ENCODE measurements around the gene RABAC1. TPM values are rescaled to one million over a fixed set of nuclear protein-coding genes. Genes with fewer than 3 reads are reported as not detected.

Gene RABAC1
- total RNA-seq, 1 experiment from 2014 or later: 94.0 TPM

GRCh38 chr19:41917676-41918075 lies 41.4 kb downstream of the RABAC1 start:
- Mint-ChIP-seq H3K4me1 (peaks cover 0 to 14% of the 10 kb centered on the region in 2 experiments; a peak in 2 of 4 replicates), H3K27me3 (ENCODE audit: low read depth) (peaks cover 8% of the 10 kb centered on the region), H3K36me3 (ENCODE audit: insufficient read depth in 1 of 3, low read depth in 3 of 3) (no peaks in the 10 kb centered on the region), H3K4me3 (no peak overlapping the region), H3K9me3 (no peaks in the 10 kb centered on the region), H3K27ac (no peak overlapping the region)
- Histone ChIP-seq H2BK120ac (ENCODE audit: low read depth, low read length, poor library complexity, severe bottlenecking) (no peak overlapping the region), H2BK12ac (ENCODE audit: insufficient read length, low read depth, low read length) (no peak overlapping the region), H3K9ac (ENCODE audit: extremely low read depth, insufficient read length, low read length) (no peak overlapping the region), H3K4me1 (ENCODE audit: insufficient read depth, low read length) (no peaks in the 10 kb centered on the region; the same call in 1 of the 2 replicates), H4K20me1 (ENCODE audit: control insufficient read depth, insufficient read depth, insufficient read length) (peaks cover 5% of the 10 kb centered on the region), H3K23ac (ENCODE audit: insufficient read length, low read depth, low read length) (no peak overlapping the region), H3K56ac (ENCODE audit: insufficient read length, low read depth, low read length) (no peak overlapping the region), H2AK5ac (ENCODE audit: insufficient read length, low read length) (no peak overlapping the region), H4K8ac (replicated peaks; ENCODE audit: insufficient read length, low read depth, low read length) (no peak overlapping the region), H3K4me2 (ENCODE audit: insufficient read depth, insufficient read length, low read length) (no peak overlapping the region), H3K18ac (ENCODE audit: insufficient read length, low read depth, low read length) (no peak overlapping the region), H3K79me2 (ENCODE audit: insufficient read depth, low read length) (no peaks in the 10 kb centered on the region), H4K91ac (ENCODE audit: insufficient read length, low read depth, low read length) (no peak overlapping the region), H2BK5ac (ENCODE audit: insufficient read length, low read length) (no peak overlapping the region), H2BK15ac (ENCODE audit: low read depth, low read length) (no peak overlapping the region), H3K23me2 (ENCODE audit: insufficient read length, low read depth, low read length, poor library complexity, severe bottlenecking) (peaks cover 5% of the 10 kb centered on the region), H3K9me3 (ENCODE audit: control insufficient read depth, low read depth, low read length) (no peaks in the 10 kb centered on the region), H2AFZ (ENCODE audit: low read length) (no peak overlapping the region), H3K4ac (ENCODE audit: low read depth, low read length) (no peak overlapping the region), H3T11ph (ENCODE audit: low read length) (no peak overlapping the region), H4K5ac (ENCODE audit: insufficient read length, low read depth, low read length) (no peak overlapping the region), H3K79me1 (ENCODE audit: insufficient read depth, low read depth, low read length, poor library complexity, severe bottlenecking) (no peaks in the 10 kb centered on the region), H3K27me3 (ENCODE audit: insufficient read depth, low read length) (peaks cover 92% of the 10 kb centered on the region), H3K27ac (ENCODE audit: insufficient read length, low read depth, low read length) (no peak overlapping the region), H3K14ac (ENCODE audit: insufficient read depth, low read length) (no peak overlapping the region), H2BK20ac (ENCODE audit: low read depth, low read length, poor library complexity, severe bottlenecking) (no peak overlapping the region)
- no peak for DNase-seq
- no CpG with 5 or more reads among the region's 12 CpGs for WGBS (ENCODE audit: extremely low coverage, insufficient read length, low lambda C conversion rate)
- TF ChIP-seq, protein P1, sequence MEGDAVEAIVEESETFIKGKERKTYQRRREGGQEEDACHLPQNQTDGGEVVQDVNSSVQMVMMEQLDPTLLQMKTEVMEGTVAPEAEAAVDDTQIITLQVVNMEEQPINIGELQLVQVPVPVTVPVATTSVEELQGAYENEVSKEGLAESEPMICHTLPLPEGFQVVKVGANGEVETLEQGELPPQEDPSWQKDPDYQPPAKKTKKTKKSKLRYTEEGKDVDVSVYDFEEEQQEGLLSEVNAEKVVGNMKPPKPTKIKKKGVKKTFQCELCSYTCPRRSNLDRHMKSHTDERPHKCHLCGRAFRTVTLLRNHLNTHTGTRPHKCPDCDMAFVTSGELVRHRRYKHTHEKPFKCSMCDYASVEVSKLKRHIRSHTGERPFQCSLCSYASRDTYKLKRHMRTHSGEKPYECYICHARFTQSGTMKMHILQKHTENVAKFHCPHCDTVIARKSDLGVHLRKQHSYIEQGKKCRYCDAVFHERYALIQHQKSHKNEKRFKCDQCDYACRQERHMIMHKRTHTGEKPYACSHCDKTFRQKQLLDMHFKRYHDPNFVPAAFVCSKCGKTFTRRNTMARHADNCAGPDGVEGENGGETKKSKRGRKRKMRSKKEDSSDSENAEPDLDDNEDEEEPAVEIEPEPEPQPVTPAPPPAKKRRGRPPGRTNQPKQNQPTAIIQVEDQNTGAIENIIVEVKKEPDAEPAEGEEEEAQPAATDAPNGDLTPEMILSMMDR (conservative IDR thresholded peaks at IDR 0.05): no peak
